Caco-2 (cell line): ENCODE measurements around the gene S100A2. TPM values are rescaled to one million over a fixed set of nuclear protein-coding genes. Genes with fewer than 3 reads are reported as not detected.

Experiments used
- BruUV-seq: library from RNA; stranded (reverse); fragments of 400-500 nt; replicated peaks from 2 replicates; lab custom pipeline; 2021; lab: Mats Ljungman, UMichigan
- CTCF ChIA-PET: fragments of 300-600 bp; sonication (Branson Sonifier 250); formaldehyde crosslinking; loops from one replicate; lab custom pipeline; 2022; ENCODE audit warnings: antibody characterized with exemption; lab: Charles Lee
- POLR2A ChIA-PET: fragments of 300-600 bp; sonication (Branson Sonifier 250); formaldehyde crosslinking; loops from one replicate; lab custom pipeline; 2022; ENCODE audit warnings: antibody characterized with exemption; lab: Charles Lee
- DNase-seq, 2 experiments: peaks; one replicate each; pipeline versions ENCODE4 v3.0.0 to v3.0.0-alpha.2; 2020 to 2022
- H3K27me3 ChIP-seq: replicated peaks from 2 replicates; pipeline ENCODE4 v1.6.0; 2011; ENCODE audit warnings: low read length; ENCODE audit not compliant: control insufficient read depth, insufficient read depth
- H3K36me3 ChIP-seq: 2 replicates; pipeline ENCODE4 v1.5.1; 2011; ENCODE audit warnings: low read length; ENCODE audit not compliant: control insufficient read depth, insufficient read depth
- H3K4me1 ChIP-seq: fragments of 250-450 bp; sonication (Bioruptor Pico); 2 replicates; pipeline ENCODE4 v1.5.1; 2020; ENCODE audit warnings: mild to moderate bottlenecking
- H3K4me3 ChIP-seq: 2 replicates; pipeline ENCODE4 v1.5.1; 2011; ENCODE audit warnings: low read depth, mild to moderate bottlenecking, control low read depth, low read length
- H3K9me3 ChIP-seq: fragments of 250-450 bp; sonication (Bioruptor Pico); 2 replicates; pipeline ENCODE4 v1.5.1; 2020; ENCODE audit warnings: mild to moderate bottlenecking, moderate library complexity
- H3K27ac Mint-ChIP-seq: one replicate; pipeline ENCODE4 v1.8.0; 2022; ENCODE audit warnings: mixed read lengths; ENCODE audit not compliant: unreplicated experiment
- H3K27me3 Mint-ChIP-seq: one replicate; pipeline ENCODE4 v1.8.0; 2022; ENCODE audit warnings: mixed read lengths; ENCODE audit not compliant: insufficient read depth, unreplicated experiment
- H3K36me3 Mint-ChIP-seq: one replicate; pipeline ENCODE4 v1.8.0; 2022; ENCODE audit warnings: mild to moderate bottlenecking, mixed read lengths; ENCODE audit not compliant: insufficient read depth, unreplicated experiment
- H3K4me1 Mint-ChIP-seq: one replicate; pipeline ENCODE4 v1.8.0; 2022; ENCODE audit warnings: low read depth, mixed read lengths; ENCODE audit not compliant: unreplicated experiment
- H3K4me3 Mint-ChIP-seq: one replicate; pipeline ENCODE4 v1.8.0; 2022; ENCODE audit warnings: mild to moderate bottlenecking, moderate library complexity, mixed read lengths; ENCODE audit not compliant: unreplicated experiment
- H3K9me3 Mint-ChIP-seq: one replicate; pipeline ENCODE4 v1.8.0; 2022; ENCODE audit warnings: mixed read lengths; ENCODE audit not compliant: unreplicated experiment
- CTCF ChIP-seq, 2 experiments: fragments of 200-600 bp in 1 of 2; IDR thresholded peaks; 1 replicate in 1 of 2; 2 replicates in 1 of 2; pipeline versions ENCODE4 v1.5.1 to v1.8.0; 2011 to 2022; ENCODE audit warnings: antibody characterized with exemption in 1 of 2, control low read depth in 1 of 2, inconsistent platforms in 1 of 2, low read depth in 1 of 2, low read length in 1 of 2, mild to moderate bottlenecking in 1 of 2, moderate library complexity in 1 of 2; ENCODE audit not compliant: insufficient read depth in 1 of 2, severe bottlenecking in 1 of 2, unreplicated experiment in 1 of 2
- intact Hi-C: fragments of 100-400 bp; cut with micrococcal nuclease; formaldehyde crosslinking; loops from one replicate; pipeline ENCODE4 v1.10.0; 2022; ENCODE audit not compliant: unreplicated experiment
- total RNA-seq: library from RNA; stranded (reverse); gene quantifications from 2 replicates; pipeline ENCODE4 v1.2.3, GENCODE V29; 2022

Gene S100A2
- total RNA-seq, 1 experiment from 2014 or later, result 2.4 TPM

GRCh38 chr1:153561466-153561985, 4.1 kb downstream of the S100A2 start:
- H3K27me3 ChIP-seq, result no peaks in the 10 kb centered on the region
- H3K4me3 Mint-ChIP-seq, result no peak overlapping the region
- H3K27ac Mint-ChIP-seq, result no peak overlapping the region
- H3K9me3 Mint-ChIP-seq, result no peaks in the 10 kb centered on the region
- H3K9me3 ChIP-seq, result no peaks in the 10 kb centered on the region
- no TSS peak for BruUV-seq
- POLR2A ChIA-PET, result no interaction called here
- TF ChIP-seq CTCF (IDR thresholded peaks at IDR 0.05; ENCODE audit: insufficient read depth in 1 of 2, low read depth in 1 of 2, low read length in 1 of 2, severe bottlenecking in 1 of 2, unreplicated experiment in 1 of 2), result no peak
- H3K4me1 ChIP-seq, result peaks cover 23% of the 10 kb centered on the region
- intact Hi-C loops, result loop anchor here (10.0 kb wide), 1 partner anchor 207 kb away; the partner anchor contains the start of gene S100A9
- H3K4me1 Mint-ChIP-seq, result peaks cover 14% of the 10 kb centered on the region
- CTCF ChIA-PET, result interaction anchor here (0.5 kb wide), 1 partner anchor 61 kb away, joined by 4 read pairs; no protein-coding TSS in a partner anchor
- no peaks in the 10 kb centered on the region for H3K36me3 ChIP-seq
- H3K4me3 ChIP-seq, result no peak overlapping the region
- no peaks in the 10 kb centered on the region for H3K36me3 Mint-ChIP-seq
- no peak for DNase-seq
- H3K27me3 Mint-ChIP-seq, result no peaks in the 10 kb centered on the region

- peaks cover 17% of the 10 kb centered on the region for H3K4me1 ChIP-seq
- H3K36me3 Mint-ChIP-seq, result no peaks in the 10 kb centered on the region
- no peak overlapping the region for H3K4me3 Mint-ChIP-seq
- BruUV-seq, result no TSS peak
- no peak overlapping the region for H3K4me3 ChIP-seq
- no peak for TF ChIP-seq CTCF (IDR thresholded peaks at IDR 0.05; ENCODE audit: insufficient read depth in 1 of 2, low read depth in 1 of 2, low read length in 1 of 2, severe bottlenecking in 1 of 2, unreplicated experiment in 1 of 2)
- H3K27me3 ChIP-seq, result no peaks in the 10 kb centered on the region
- peaks cover 8% of the 10 kb centered on the region for H3K4me1 Mint-ChIP-seq
- H3K27me3 Mint-ChIP-seq, result no peaks in the 10 kb centered on the region
- no peak overlapping the region for H3K27ac Mint-ChIP-seq
- no peak for DNase-seq
- H3K9me3 ChIP-seq, result no peaks in the 10 kb centered on the region
- ChIA-PET POLR2A (no interaction called here), CTCF (no interaction called here)
- H3K36me3 ChIP-seq, result no peaks in the 10 kb centered on the region
- intact Hi-C loops, result loop anchor here (10.0 kb wide), 1 partner anchor 206 kb away; the partner anchor contains the start of gene S100A9
- H3K9me3 Mint-ChIP-seq, result no peaks in the 10 kb centered on the region
These were observed 4.7 kb downstream of the S100A2 start for GRCh38 chr1:153560771-153561465.

- Histone ChIP-seq H3K27me3 (no peaks in the 10 kb centered on the region), H3K4me1 (peaks cover 10% of the 10 kb centered on the region), H3K36me3 (no peaks in the 10 kb centered on the region), H3K4me3 (no peak overlapping the region), H3K9me3 (no peaks in the 10 kb centered on the region)
- Mint-ChIP-seq H3K4me3 (no peak overlapping the region), H3K4me1 (peaks cover 1% of the 10 kb centered on the region), H3K27ac (no peak overlapping the region), H3K9me3 (no peaks in the 10 kb centered on the region), H3K27me3 (no peaks in the 10 kb centered on the region), H3K36me3 (no peaks in the 10 kb centered on the region)
- POLR2A ChIA-PET, result no interaction called here
- CTCF ChIA-PET, result interaction anchor here (0.5 kb wide), 1 partner anchor 1564 kb away, joined by 5 read pairs; no protein-coding TSS in a partner anchor
- no TSS peak for BruUV-seq
- intact Hi-C loops, result loop anchor here (10.0 kb wide), 1 partner anchor 205 kb away; the partner anchor contains the start of gene S100A9
- DNase-seq, result no peak
- no peak for TF ChIP-seq CTCF (IDR thresholded peaks at IDR 0.05; ENCODE audit: insufficient read depth in 1 of 2, low read depth in 1 of 2, low read length in 1 of 2, severe bottlenecking in 1 of 2, unreplicated experiment in 1 of 2)
These were observed 5.4 kb downstream of the S100A2 start for GRCh38 chr1:153560241-153560640.
